Calu3 (cell line): Measurements from ENCODE around the gene TTC33. TPM values are rescaled to one million over a fixed set of nuclear protein-coding genes. Genes with fewer than 3 reads are reported as not detected.

Source experiments
- BruUV-seq: library from RNA; stranded (reverse); fragments of 400-500 nt; replicated peaks from 2 replicates; lab custom pipeline; 2021; lab: Mats Ljungman, UMichigan
- CTCF ChIA-PET: fragments of 300-600 bp; sonication (Branson Sonifier 250); formaldehyde crosslinking; loops from one replicate; lab custom pipeline; 2022; ENCODE audit warnings: antibody characterized with exemption; lab: Charles Lee
- DNase-seq: peaks from one replicate; pipeline ENCODE4 v3.0.0; 2022
- H3K27ac Mint-ChIP-seq: one replicate; pipeline ENCODE4 v1.8.0; 2022; ENCODE audit warnings: mixed read lengths; ENCODE audit not compliant: unreplicated experiment
- H3K27me3 Mint-ChIP-seq: one replicate; pipeline ENCODE4 v1.8.0; 2022; ENCODE audit warnings: mixed read lengths; ENCODE audit not compliant: unreplicated experiment
- H3K36me3 Mint-ChIP-seq: one replicate; pipeline ENCODE4 v1.8.0; 2022; ENCODE audit warnings: mild to moderate bottlenecking, moderate library complexity, mixed read lengths; ENCODE audit not compliant: insufficient read depth, unreplicated experiment
- H3K4me1 Mint-ChIP-seq: one replicate; pipeline ENCODE4 v1.8.0; 2022; ENCODE audit warnings: mild to moderate bottlenecking, low read depth, mixed read lengths; ENCODE audit not compliant: unreplicated experiment
- H3K4me3 Mint-ChIP-seq: one replicate; pipeline ENCODE4 v1.8.0; 2022; ENCODE audit warnings: mild to moderate bottlenecking, low read depth, moderate library complexity, mixed read lengths; ENCODE audit not compliant: unreplicated experiment
- H3K9me3 Mint-ChIP-seq: one replicate; pipeline ENCODE4 v1.8.0; 2022; ENCODE audit warnings: low read depth, mixed read lengths; ENCODE audit not compliant: unreplicated experiment
- intact Hi-C: fragments of 100-400 bp; cut with micrococcal nuclease; formaldehyde crosslinking; loops from one replicate; pipeline ENCODE4 v1.10.0; 2022; ENCODE audit not compliant: unreplicated experiment
- total RNA-seq: library from RNA; stranded (reverse); gene quantifications from 2 replicates; pipeline ENCODE4 v1.2.3, GENCODE V29; 2022
- TF ChIP-seq, protein P1 (sequence below): fragments of 200-600 bp; IDR thresholded peaks from one replicate; pipeline ENCODE4 v1.8.0; 2022; ENCODE audit warnings: antibody characterized with exemption; ENCODE audit not compliant: unreplicated experiment

TTC33 gene
- total RNA-seq, 1 experiment from 2014 or later: 11.3 TPM

DNA sequence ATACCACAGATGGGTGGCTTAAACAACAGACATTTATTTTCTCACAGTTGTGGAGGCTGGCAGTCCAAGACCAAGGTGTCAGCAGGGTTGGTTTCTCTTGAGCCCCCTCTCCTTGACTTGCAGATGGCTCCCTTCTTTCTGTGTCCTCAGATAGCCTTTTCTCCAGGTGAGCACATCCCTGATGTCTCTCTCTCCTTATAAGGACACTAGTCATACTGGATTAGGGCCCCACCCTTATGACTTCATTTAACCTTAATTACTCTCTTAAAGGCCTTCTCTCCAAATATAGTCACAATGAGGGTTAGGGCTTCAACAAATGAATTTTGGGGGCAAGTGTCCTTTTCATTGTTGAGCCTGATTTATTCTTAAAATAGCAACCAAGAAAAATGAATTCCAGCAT, 61.3 kb downstream of the TTC33 start:
- peaks cover 32% of the 10 kb centered on the region for H3K36me3 Mint-ChIP-seq
- no peaks in the 10 kb centered on the region for H3K4me1 Mint-ChIP-seq
- H3K4me3 Mint-ChIP-seq: no peak overlapping the region
- H3K27ac Mint-ChIP-seq: no peak overlapping the region
- no peak for DNase-seq
- CTCF ChIA-PET: interaction anchor here (0.5 kb wide), 1 partner anchor 10 kb away, joined by 4 read pairs; no protein-coding TSS in a partner anchor
- H3K27me3 Mint-ChIP-seq: no peaks in the 10 kb centered on the region
- no TSS peak for BruUV-seq
- peaks cover 4% of the 10 kb centered on the region for H3K9me3 Mint-ChIP-seq
- TF ChIP-seq, protein P1, sequence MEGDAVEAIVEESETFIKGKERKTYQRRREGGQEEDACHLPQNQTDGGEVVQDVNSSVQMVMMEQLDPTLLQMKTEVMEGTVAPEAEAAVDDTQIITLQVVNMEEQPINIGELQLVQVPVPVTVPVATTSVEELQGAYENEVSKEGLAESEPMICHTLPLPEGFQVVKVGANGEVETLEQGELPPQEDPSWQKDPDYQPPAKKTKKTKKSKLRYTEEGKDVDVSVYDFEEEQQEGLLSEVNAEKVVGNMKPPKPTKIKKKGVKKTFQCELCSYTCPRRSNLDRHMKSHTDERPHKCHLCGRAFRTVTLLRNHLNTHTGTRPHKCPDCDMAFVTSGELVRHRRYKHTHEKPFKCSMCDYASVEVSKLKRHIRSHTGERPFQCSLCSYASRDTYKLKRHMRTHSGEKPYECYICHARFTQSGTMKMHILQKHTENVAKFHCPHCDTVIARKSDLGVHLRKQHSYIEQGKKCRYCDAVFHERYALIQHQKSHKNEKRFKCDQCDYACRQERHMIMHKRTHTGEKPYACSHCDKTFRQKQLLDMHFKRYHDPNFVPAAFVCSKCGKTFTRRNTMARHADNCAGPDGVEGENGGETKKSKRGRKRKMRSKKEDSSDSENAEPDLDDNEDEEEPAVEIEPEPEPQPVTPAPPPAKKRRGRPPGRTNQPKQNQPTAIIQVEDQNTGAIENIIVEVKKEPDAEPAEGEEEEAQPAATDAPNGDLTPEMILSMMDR: no peak
- intact Hi-C loops: no loop called here

- Mint-ChIP-seq H3K27ac (no peak overlapping the region), H3K4me3 (no peak overlapping the region), H3K36me3 (peaks cover 48% of the 10 kb centered on the region), H3K27me3 (no peaks in the 10 kb centered on the region), H3K9me3 (peaks cover 3% of the 10 kb centered on the region), H3K4me1 (peaks cover 17% of the 10 kb centered on the region)
- intact Hi-C loops: no loop called here
- CTCF ChIA-PET: no interaction called here
- TF ChIP-seq, protein P1: no peak
- DNase-seq: no peak
- BruUV-seq: no TSS peak
These were observed 63.9 kb downstream of the TTC33 start for GRCh38 chr5:40691894-40692293.

DNA sequence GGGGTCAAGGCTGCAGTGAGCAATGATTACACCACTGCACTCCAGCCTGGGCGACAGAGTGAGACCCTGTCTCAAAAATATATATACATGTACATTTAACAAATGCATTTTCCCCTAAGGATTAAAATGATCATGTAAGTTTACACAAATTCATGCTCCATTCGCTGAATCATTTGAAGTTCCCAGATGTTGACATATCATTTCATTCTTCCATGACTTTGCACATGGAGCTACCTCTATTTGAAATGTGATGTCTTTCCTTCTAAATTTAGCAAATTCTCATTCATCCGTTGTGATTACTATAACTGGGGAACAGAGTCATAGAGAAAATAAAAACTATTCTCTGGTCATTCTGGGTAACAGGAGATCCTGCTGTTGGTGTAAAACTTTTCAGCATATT, 65.5 kb downstream of the TTC33 start:
- TF ChIP-seq, protein P1: no peak
- BruUV-seq: no TSS peak
- H3K36me3 Mint-ChIP-seq: peaks cover 48% of the 10 kb centered on the region
- H3K9me3 Mint-ChIP-seq: no peaks in the 10 kb centered on the region
- H3K27ac Mint-ChIP-seq: peak overlapping the region; percentile 43
- CTCF ChIA-PET: no interaction called here
- intact Hi-C loops: no loop called here
- H3K27me3 Mint-ChIP-seq: no peaks in the 10 kb centered on the region
- peaks cover 27% of the 10 kb centered on the region for H3K4me1 Mint-ChIP-seq
- no peak for DNase-seq
- no peak overlapping the region for H3K4me3 Mint-ChIP-seq

GRCh38 chr5:40689438-40689837, 66.3 kb downstream of the TTC33 start:
- peaks cover 28% of the 10 kb centered on the region for H3K4me1 Mint-ChIP-seq
- no peaks in the 10 kb centered on the region for H3K9me3 Mint-ChIP-seq
- no peaks in the 10 kb centered on the region for H3K27me3 Mint-ChIP-seq
- peak; percentile 60 for DNase-seq
- peak overlapping the region; percentile 43 for H3K27ac Mint-ChIP-seq
- TF ChIP-seq, protein P1: no peak
- H3K4me3 Mint-ChIP-seq: no peak overlapping the region
- CTCF ChIA-PET: interaction anchor here (0.6 to 1.0 kb wide), 2 partner anchors 747 to 1116 kb away, joined by 3 to 4 read pairs; no protein-coding TSS in a partner anchor
- BruUV-seq: no TSS peak
- H3K36me3 Mint-ChIP-seq: peaks cover 43% of the 10 kb centered on the region
- intact Hi-C loops: loop anchor here (2.0 to 10.0 kb wide), 7 partner anchors 45 to 1112 kb away; no protein-coding TSS in a partner anchor
